Mucosa of descending colon (tissue), 3 donors: ENCODE results near the gene EXOC3. TPM values are rescaled to one million over a fixed set of nuclear protein-coding genes. Genes with fewer than 3 reads are reported as not detected.

Source experiments
- ATAC-seq: fragments of 200-7000 bp; cut with Tn5 transposase; one replicate; pipeline ENCODE4 v1.9.1; 2020; ENCODE audit warnings: mild to moderate bottlenecking, moderate library complexity
- DNase-seq, 3 donors: peaks; one replicate each; pipeline ENCODE4 v3.0.0-alpha.2; 2020
- H3K36me3 ChIP-seq: fragments of 200-600 bp; one replicate; pipeline ENCODE4 v1.8.0; 2021; ENCODE audit warnings: low read depth, mild to moderate bottlenecking
- H3K4me1 ChIP-seq: fragments of 200-600 bp; one replicate; pipeline ENCODE4 v1.8.0; 2021; ENCODE audit warnings: low read depth, mild to moderate bottlenecking
- H3K4me3 ChIP-seq: fragments of 200-600 bp; one replicate; pipeline ENCODE4 v1.8.0; 2021; ENCODE audit warnings: mild to moderate bottlenecking
- H3K9me3 ChIP-seq: fragments of 200-600 bp; one replicate; pipeline ENCODE4 v1.8.0; 2021; ENCODE audit warnings: mild to moderate bottlenecking
- CTCF ChIP-seq: fragments of 200-600 bp; IDR thresholded peaks from one replicate; pipeline ENCODE4 v1.8.0; 2022; ENCODE audit warnings: antibody characterized with exemption, mild to moderate bottlenecking
- intact Hi-C, 2 donors: fragments of 100-400 bp; cut with DNase I in 1 of 2; cut with micrococcal nuclease in 1 of 2; formaldehyde crosslinking; loops; one replicate each; pipeline versions ENCODE4 v1.11.0 to v1.11.1; 2022; cut with DNase I, micrococcal nuclease
- total RNA-seq, 3 donors: library from RNA; stranded (reverse); fragmentation: NEBNext Ultra II Directional in 2 of 3; extraction: Animal tissue kit (Norgen Biotek cat#: 25700) in 2 of 3; gene quantifications; one replicate each; pipeline versions ENCODE4 v1.2.1 to v1.2.4, GENCODE V29; 2021 to 2023
- donor health status: DM: no; HTN: no; CAD: no; lungs with moderate emphysema.
- donor health status: DM: no; HTN: no; CAD: no.
- donor health status: DM: no; HTN: yes; CAD: no.

The EXOC3 gene
- total RNA-seq, 3 donors from 2014 or later: 67.0 to 89.1 (median 76.8) TPM

GRCh38 chr5:515273-515836, 72.4 kb downstream of the EXOC3 start:
- Histone ChIP-seq H3K4me1 (peaks cover 8% of the 10 kb centered on the region), H3K4me3 (no peak overlapping the region), H3K36me3 (no peaks in the 10 kb centered on the region), H3K9me3 (no peaks in the 10 kb centered on the region)
- ATAC-seq: peak; percentile 2
- no peak for TF ChIP-seq CTCF
- no peak for DNase-seq
- intact Hi-C loops: no loop called here

- no peak for ATAC-seq
- no peak for DNase-seq
- intact Hi-C loops: no loop called here
- no peak for TF ChIP-seq CTCF
- H3K36me3 ChIP-seq: no peaks in the 10 kb centered on the region
- H3K4me3 ChIP-seq: no peak overlapping the region
- H3K4me1 ChIP-seq: peaks cover 8% of the 10 kb centered on the region
- H3K9me3 ChIP-seq: no peaks in the 10 kb centered on the region
Observed at GRCh38 chr5:516338-516925, 73.5 kb downstream of the EXOC3 start.

Other genes starting within 250 kb of the EXOC3 start
- 1 to 10 TPM; 3.5 to 9.8 (median 4.7) TPM for gene CCDC127, start 225.0 kb upstream of the EXOC3 start, total RNA-seq
- 100 to 1,000 TPM; 223 to 322 (median 249) TPM for gene SDHA, start 224.9 kb upstream of the EXOC3 start, total RNA-seq
- gene PDCD6, start 171.5 kb upstream of the EXOC3 start, total RNA-seq: 100 to 1,000 TPM in 2 of 3 donors, 10 to 100 TPM in 1; 91.2 to 125 (median 122) TPM
- gene AHRR, start 121.5 kb upstream of the EXOC3 start, total RNA-seq: 1 to 10 TPM; 2.0 to 3.2 (median 2.3) TPM
- gene SLC9A3, start 81.3 kb downstream of the EXOC3 start, total RNA-seq: 100 to 1,000 TPM in 1 of 3 donors, 10 to 100 TPM in 2; 29.2 to 272 (median 77.7) TPM
- gene CEP72, start 169.2 kb downstream of the EXOC3 start, total RNA-seq: 1 to 10 TPM; 7.3 to 9.7 (median 8.8) TPM